Measurements from ENCODE around the gene MYMK. TPM values are rescaled to one million over a fixed set of nuclear protein-coding genes. Genes with fewer than 3 reads are reported as not detected.

Gene MYMK
- total and polyA plus RNA-seq, 7 donors: not detected

DNA sequence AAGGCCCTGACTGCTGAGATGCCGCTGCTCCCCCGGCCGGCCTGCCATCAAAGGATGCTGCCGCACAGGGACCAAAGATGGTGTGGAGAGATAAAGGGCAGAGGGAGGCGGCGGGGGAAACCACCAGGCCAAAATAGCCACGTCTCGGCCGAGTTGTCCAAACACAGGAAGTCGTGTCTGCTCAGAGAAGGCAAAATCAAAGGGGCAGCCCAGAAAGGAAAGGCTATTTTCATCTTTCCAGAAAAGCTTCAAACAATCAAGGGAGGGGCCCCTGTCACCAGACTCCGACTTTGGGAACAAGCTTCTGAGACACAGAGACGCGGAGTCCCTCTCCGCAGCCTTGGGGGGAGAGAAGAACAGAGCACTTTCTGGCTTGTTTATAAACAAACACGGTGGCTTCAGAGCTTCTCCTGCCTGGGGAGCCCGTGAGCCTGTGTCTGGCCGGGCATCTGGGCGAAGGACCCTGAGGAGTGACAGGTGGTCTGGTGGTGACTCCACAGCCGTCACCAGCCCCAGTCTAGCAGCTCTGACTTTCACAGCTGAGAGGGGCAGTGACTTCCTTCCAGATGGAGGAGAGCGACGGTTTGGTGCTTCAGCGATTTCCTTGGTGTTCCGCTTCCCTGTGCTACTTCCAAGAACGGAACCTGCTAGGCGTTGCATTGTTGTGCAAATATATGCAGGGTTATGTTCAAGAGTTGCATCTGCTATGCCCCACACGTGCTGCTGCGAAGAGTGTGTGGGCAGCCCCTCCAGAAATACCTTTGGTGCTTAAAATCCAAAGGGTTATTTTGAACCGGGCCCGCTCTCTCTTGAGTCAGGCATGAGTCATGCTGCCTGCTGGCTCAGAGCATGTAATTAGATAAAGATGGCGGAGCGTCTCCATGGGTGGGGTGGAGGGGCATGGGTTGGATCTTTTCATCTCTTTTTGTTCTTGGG is 33.7 kb upstream of the MYMK start:
- intact Hi-C loops (cut with DNase I): no loop called here
- peak overlapping the region; percentile 26 to 56 (median 47) for H3K27ac ChIP-seq
- no peaks in the 10 kb centered on the region for H3K9me3 ChIP-seq
- H3K4me3 ChIP-seq: no peak overlapping the region
- DNase-seq: no peak
- WGBS, 2 donors: 38 to 71% methylated on average over 31 of the region's 31 CpGs
- H3K4me1 ChIP-seq: peaks cover 0 to 37% (median 32%) of the 10 kb centered on the region in 4 donors
- H3K27me3 ChIP-seq: no peaks in the 10 kb centered on the region
- peaks cover 0 to 5% (median 0%) of the 10 kb centered on the region in 4 donors for H3K36me3 ChIP-seq
- no peak for TF ChIP-seq POLR2AphosphoS5 (IDR thresholded peaks at IDR 0.05)
- TF ChIP-seq EP300 (IDR thresholded peaks at IDR 0.05): no peak
- TF ChIP-seq POLR2A (IDR thresholded peaks at IDR 0.05): no peak
- TF ChIP-seq, protein P1, sequence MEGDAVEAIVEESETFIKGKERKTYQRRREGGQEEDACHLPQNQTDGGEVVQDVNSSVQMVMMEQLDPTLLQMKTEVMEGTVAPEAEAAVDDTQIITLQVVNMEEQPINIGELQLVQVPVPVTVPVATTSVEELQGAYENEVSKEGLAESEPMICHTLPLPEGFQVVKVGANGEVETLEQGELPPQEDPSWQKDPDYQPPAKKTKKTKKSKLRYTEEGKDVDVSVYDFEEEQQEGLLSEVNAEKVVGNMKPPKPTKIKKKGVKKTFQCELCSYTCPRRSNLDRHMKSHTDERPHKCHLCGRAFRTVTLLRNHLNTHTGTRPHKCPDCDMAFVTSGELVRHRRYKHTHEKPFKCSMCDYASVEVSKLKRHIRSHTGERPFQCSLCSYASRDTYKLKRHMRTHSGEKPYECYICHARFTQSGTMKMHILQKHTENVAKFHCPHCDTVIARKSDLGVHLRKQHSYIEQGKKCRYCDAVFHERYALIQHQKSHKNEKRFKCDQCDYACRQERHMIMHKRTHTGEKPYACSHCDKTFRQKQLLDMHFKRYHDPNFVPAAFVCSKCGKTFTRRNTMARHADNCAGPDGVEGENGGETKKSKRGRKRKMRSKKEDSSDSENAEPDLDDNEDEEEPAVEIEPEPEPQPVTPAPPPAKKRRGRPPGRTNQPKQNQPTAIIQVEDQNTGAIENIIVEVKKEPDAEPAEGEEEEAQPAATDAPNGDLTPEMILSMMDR (IDR thresholded peaks at IDR 0.05): no peak

GRCh38 chr9:133557581-133557980 is 32.8 kb upstream of the MYMK start:
- no peaks in the 10 kb centered on the region for H3K9me3 ChIP-seq
- peaks cover 0 to 30% (median 25%) of the 10 kb centered on the region in 4 donors for H3K4me1 ChIP-seq
- peak overlapping the region in 3 of 4 donors; percentile 45 to 56 (median 49) for H3K27ac ChIP-seq
- no peak overlapping the region for H3K4me3 ChIP-seq
- TF ChIP-seq, protein P1 (IDR thresholded peaks at IDR 0.05): no peak
- intact Hi-C loops (cut with DNase I): no loop called here
- WGBS, 2 donors: 94 to 96% methylated on average over 9 of the region's 9 CpGs
- DNase-seq: no peak
- peaks cover 0 to 5% (median 0%) of the 10 kb centered on the region in 4 donors for H3K36me3 ChIP-seq
- no peaks in the 10 kb centered on the region for H3K27me3 ChIP-seq

- no peaks in the 10 kb centered on the region for H3K9me3 ChIP-seq
- intact Hi-C loops (cut with DNase I): no loop called here
- peaks cover 0 to 5% (median 0%) of the 10 kb centered on the region in 4 donors for H3K36me3 ChIP-seq
- H3K4me3 ChIP-seq: no peak overlapping the region
- no peak for DNase-seq
- WGBS, 2 donors: 85 to 86% methylated on average over 5 of the region's 5 CpGs
- TF ChIP-seq POLR2AphosphoS5 (IDR thresholded peaks at IDR 0.05) (no peak), EP300 (IDR thresholded peaks at IDR 0.05) (no peak), POLR2A (IDR thresholded peaks at IDR 0.05) (no peak)
- TF ChIP-seq, protein P1 (IDR thresholded peaks at IDR 0.05): no peak
- no peak overlapping the region for H3K27ac ChIP-seq
- H3K27me3 ChIP-seq: no peaks in the 10 kb centered on the region
- peaks cover 0 to 30% (median 25%) of the 10 kb centered on the region in 4 donors for H3K4me1 ChIP-seq
Observed at GRCh38 chr9:133556354-133556753, 31.6 kb upstream of the MYMK start.

GRCh38 chr9:133554729-133555128 is 30.0 kb upstream of the MYMK start:
- Histone ChIP-seq H3K27ac (no peak overlapping the region), H3K27me3 (no peaks in the 10 kb centered on the region), H3K4me1 (peaks cover 0 to 18% (median 16%) of the 10 kb centered on the region in 4 donors), H3K9me3 (no peaks in the 10 kb centered on the region), H3K4me3 (no peak overlapping the region), H3K36me3 (peaks cover 0 to 9% (median 0%) of the 10 kb centered on the region in 4 donors)
- no peak for DNase-seq
- intact Hi-C loops (cut with DNase I): no loop called here
- TF ChIP-seq, protein P1 (IDR thresholded peaks at IDR 0.05): no peak
- no peak for TF ChIP-seq POLR2A (IDR thresholded peaks at IDR 0.05)
- TF ChIP-seq POLR2AphosphoS5 (IDR thresholded peaks at IDR 0.05): no peak
- no peak for TF ChIP-seq EP300 (IDR thresholded peaks at IDR 0.05)
- 87 to 91% methylated on average over 8 of the region's 8 CpGs for WGBS, 2 donors

Data from sigmoid colon (tissue), 7 donors.